ENCODE results near the gene ELMO3. TPM values are rescaled to one million over a fixed set of nuclear protein-coding genes. Genes with fewer than 3 reads are reported as not detected.

Gene ELMO3
- total RNA-seq: 0.60 and 0.98 TPM in 2 replicates

GRCh38 chr16:67199011-67199807 is at the start of gene ELMO3:
Gene ELMO3 (plus strand): TSS chr16:67199131. CDS start chr16:67199327, 196 bp downstream.

GRCh38 chr16:67150833-67151396 is 48.0 kb upstream of the ELMO3 start, which contains the start of gene B3GNT9:
Gene B3GNT9 (minus strand): TSS chr16:67150998. CDS start chr16:67150485, 513 bp downstream.

GRCh38 chr16:67164599-67165061 is 34.3 kb upstream of the ELMO3 start, which contains the start of gene HSF4:
Gene HSF4 (plus strand): TSS chr16:67164745. CDS start chr16:67164812, 67 bp downstream.

DNA sequence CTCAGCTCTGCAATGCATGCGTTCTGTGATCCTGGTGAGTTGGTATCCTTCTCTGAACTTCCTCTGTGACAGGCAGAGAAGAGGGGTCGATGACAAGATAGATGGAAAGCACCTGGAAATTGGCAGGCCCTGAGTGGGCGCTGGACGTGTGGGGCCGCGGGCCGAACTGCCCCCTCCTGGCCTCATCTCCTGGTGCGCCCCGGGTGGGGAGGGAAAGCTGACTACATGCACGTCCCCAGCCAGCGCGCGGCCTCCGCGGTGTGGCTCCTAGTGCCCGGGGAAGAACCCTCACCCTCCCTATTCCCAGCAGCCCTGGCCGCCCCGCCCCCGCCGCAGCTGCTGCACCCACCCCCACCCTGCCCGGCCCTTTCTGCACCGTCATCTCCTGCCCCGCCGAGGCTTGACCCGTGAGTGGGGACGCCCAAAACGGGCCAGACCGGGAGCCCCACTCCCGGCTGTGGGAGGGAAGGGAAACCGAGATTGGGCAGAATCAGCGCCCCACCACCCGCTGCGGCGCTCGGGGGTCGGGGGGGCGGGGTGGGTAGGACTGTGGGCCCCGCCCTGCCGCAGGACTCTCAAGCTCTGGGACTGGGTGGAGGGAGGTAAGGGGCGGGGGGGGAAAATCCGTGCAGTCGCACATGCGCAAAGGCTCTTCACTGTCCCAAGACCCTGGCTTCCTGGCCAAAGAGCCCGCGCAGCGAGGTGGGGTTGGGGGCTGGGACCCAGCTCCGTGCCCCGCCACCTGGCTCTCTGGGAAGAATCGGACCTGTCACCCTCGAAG is 28.6 kb upstream of the ELMO3 start, which contains the start of gene NOL3:
Gene NOL3 (plus strand): TSS at position 371 of the 781 bp plus-strand sequence.

GRCh38 chr16:67183627-67184452 is 15.1 kb upstream of the ELMO3 start, which contains the start of gene MATCAP1:
Gene MATCAP1 (minus strand): TSS chr16:67183963. CDS start chr16:67180610, 3,353 bp downstream.

DNA sequence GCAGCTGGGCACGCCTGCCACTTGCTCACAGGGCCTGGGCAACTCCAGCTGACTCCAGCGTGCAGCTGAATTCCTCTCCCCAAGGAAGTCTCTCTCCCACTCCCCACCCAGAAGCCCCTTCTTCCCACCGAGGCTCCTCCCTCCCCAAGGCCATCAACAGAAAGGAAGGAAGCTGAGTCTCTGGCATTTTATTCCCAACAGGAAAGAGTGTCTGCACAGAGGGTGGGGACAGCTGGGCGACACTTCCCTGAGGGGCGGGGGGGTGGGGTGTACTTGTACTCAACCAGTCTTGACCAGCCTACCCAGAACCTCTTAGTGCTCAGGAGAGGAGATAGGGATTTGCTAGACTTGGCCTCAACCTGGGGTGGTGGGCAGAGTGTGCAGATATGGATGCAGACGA is 8.9 kb upstream of the ELMO3 start, which contains the start of gene EXOC3L1:
Gene EXOC3L1 (minus strand): TSS at position 96 of the 400 bp plus-strand sequence. CDS start 460 bp downstream, outside the sequence.

GRCh38 chr16:67191995-67192681 is 6.8 kb upstream of the ELMO3 start, which contains the start of gene E2F4:
Gene E2F4 (plus strand): TSS chr16:67192155. CDS start chr16:67192228, 73 bp downstream.

GRCh38 chr16:67226804-67227566 is 28.1 kb downstream of the ELMO3 start, which contains the start of gene TMEM208:
Gene TMEM208 (plus strand): TSS chr16:67227130. CDS start chr16:67227219, 89 bp downstream.

DNA sequence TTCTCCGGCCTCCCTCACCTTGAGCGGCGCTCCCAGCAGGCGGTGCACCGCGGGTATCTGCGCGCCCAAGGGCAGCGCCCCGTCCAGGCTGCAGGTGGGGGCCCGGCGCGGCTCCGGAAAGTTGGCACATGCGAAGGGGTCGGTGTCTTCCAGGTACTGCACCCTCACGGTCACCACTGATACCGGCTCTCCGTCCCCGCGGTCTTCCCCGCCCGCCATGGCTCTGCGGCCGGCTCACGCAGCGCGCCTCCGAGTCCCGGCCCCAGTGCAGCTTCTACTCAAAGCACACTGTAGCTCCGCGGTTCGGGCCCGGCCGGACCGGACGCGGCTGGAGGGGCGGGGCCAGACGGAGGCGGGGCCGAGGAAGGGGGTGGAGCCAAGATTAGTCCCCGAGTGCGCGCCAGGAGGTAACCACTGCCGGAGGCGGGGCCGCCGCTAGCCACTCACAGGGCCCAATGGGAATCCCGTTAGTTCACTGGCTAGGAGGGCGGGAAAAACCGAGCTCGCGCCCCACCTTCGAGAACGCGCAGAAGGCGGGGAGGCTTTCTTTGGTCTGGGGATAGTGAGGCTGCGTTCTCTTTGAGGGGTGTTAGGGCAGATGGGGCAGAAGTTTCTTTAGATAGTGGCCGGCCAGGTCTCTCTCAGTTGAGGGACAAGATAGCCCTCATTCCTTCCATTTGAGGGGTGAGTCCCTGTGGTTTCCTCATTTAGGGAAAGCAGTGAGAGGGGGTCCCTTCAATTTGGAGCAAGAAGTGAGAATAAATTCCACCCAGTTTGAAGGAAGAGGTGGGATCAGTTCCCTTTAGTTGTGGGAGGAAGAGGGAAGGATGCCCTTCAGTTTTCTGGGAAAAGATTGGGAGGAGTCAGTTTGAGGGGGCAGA is 48.5 kb downstream of the ELMO3 start, which contains the start of gene FHOD1:
Gene FHOD1 (minus strand): TSS at position 290 of the 881 bp plus-strand sequence. CDS start 71 bp downstream, at position 219.

GRCh38 chr16:67248401-67249177 is 49.7 kb downstream of the ELMO3 start, which contains the start of gene SLC9A5:
Gene SLC9A5 (plus strand): TSS chr16:67248979. CDS start chr16:67249015, 36 bp downstream.

Other genes with a start within 250 kb of the ELMO3 start
- gene CES3, start 237.9 kb upstream of the ELMO3 start, total RNA-seq: not detected in 2 replicates
- 0.33 TPM in 1 of 2 replicates, not detected in the other for gene CES4A, start 210.5 kb upstream of the ELMO3 start, total RNA-seq
- gene CBFB, start 170.0 kb upstream of the ELMO3 start, total RNA-seq: 55.3 and 62.4 TPM in 2 replicates
- 12.1 and 13.1 TPM in 2 replicates for gene PHAF1, start 89.2 kb upstream of the ELMO3 start, total RNA-seq
- gene B3GNT9, start 48.1 kb upstream of the ELMO3 start, total RNA-seq: 2.2 and 4.6 TPM in 2 replicates
- 35.2 and 35.8 TPM in 2 replicates for gene TRADD, start 39.2 kb upstream of the ELMO3 start, total RNA-seq
- gene FBXL8, start 39.2 kb upstream of the ELMO3 start, total RNA-seq: 8.2 and 10.6 TPM in 2 replicates
- gene HSF4, start 34.4 kb upstream of the ELMO3 start, total RNA-seq: 0.40 and 2.0 TPM in 2 replicates
- 9.3 and 12.7 TPM in 2 replicates for gene NOL3, start 28.6 kb upstream of the ELMO3 start, total RNA-seq
- 4.2 and 7.1 TPM in 2 replicates for gene MATCAP1, start 15.2 kb upstream of the ELMO3 start, total RNA-seq
- gene EXOC3L1, start 9.0 kb upstream of the ELMO3 start, total RNA-seq: 9.4 and 13.3 TPM in 2 replicates
- gene E2F4, start 7.0 kb upstream of the ELMO3 start, total RNA-seq: 89.3 and 111 TPM in 2 replicates
- gene TMEM208, start 28.0 kb downstream of the ELMO3 start, total RNA-seq: 32.9 and 34.8 TPM in 2 replicates
- 29.2 and 33.3 TPM in 2 replicates for gene FHOD1, start 48.4 kb downstream of the ELMO3 start, total RNA-seq
- 0.07 and 0.20 TPM in 2 replicates for gene SLC9A5, start 49.8 kb downstream of the ELMO3 start, total RNA-seq
- gene PLEKHG4, start 80.4 kb downstream of the ELMO3 start, total RNA-seq: 26.1 and 36.1 TPM in 2 replicates
- gene KCTD19, start 127.6 kb downstream of the ELMO3 start, total RNA-seq: under 0.01 TPM in 1 of 2 replicates, not detected in the other
- 0.39 and 0.40 TPM in 2 replicates for gene LRRC36, start 127.7 kb downstream of the ELMO3 start, total RNA-seq
- 0.20 TPM in 1 of 2 replicates, not detected in the other for gene TPPP3, start 194.4 kb downstream of the ELMO3 start, total RNA-seq
- 5.2 and 6.7 TPM in 2 replicates for gene ZDHHC1, start 217.3 kb downstream of the ELMO3 start, total RNA-seq
- not detected in 2 replicates for gene HSD11B2, start 232.0 kb downstream of the ELMO3 start, total RNA-seq